HEK293 (cell line): Measurements from ENCODE around the gene LAMB4.

Experiments
- REST ChIP-seq: fragments of 450-650 bp; formaldehyde crosslinking; IDR thresholded peaks from 2 replicates; pipeline ENCODE4 v1.5.1; 2016; ENCODE audit warnings: missing biosample characterization, missing genetic modification characterization
- YY1 ChIP-seq: fragments of 450-650 bp; formaldehyde crosslinking; IDR thresholded peaks from 2 replicates; pipeline ENCODE4 v1.5.1; 2018; ENCODE audit warnings: missing biosample characterization, missing genetic modification characterization
- ZBTB1 ChIP-seq: fragments of 450-650 bp; formaldehyde crosslinking; IDR thresholded peaks from 2 replicates; pipeline ENCODE4 v1.5.1; 2016; ENCODE audit warnings: missing biosample characterization, missing genetic modification characterization
- ZFP3 ChIP-seq: fragments of 450-650 bp; formaldehyde crosslinking; IDR thresholded peaks from 2 replicates; pipeline ENCODE4 v1.5.1; 2016; ENCODE audit warnings: low read depth, missing biosample characterization, missing genetic modification characterization
- ZNF221 ChIP-seq: fragments of 450-650 bp; formaldehyde crosslinking; IDR thresholded peaks from 2 replicates; pipeline ENCODE4 v1.5.1; 2017; ENCODE audit warnings: missing biosample characterization, missing genetic modification characterization, borderline replicate concordance
- ZNF26 ChIP-seq: fragments of 450-650 bp; formaldehyde crosslinking; IDR thresholded peaks from 2 replicates; pipeline ENCODE4 v1.5.1; 2016; ENCODE audit warnings: missing biosample characterization, missing genetic modification characterization
- ZNF302 ChIP-seq: fragments of 450-650 bp; formaldehyde crosslinking; IDR thresholded peaks from 2 replicates; pipeline ENCODE4 v1.5.1; 2016; ENCODE audit warnings: missing biosample characterization, missing genetic modification characterization, low read depth
- ZNF350 ChIP-seq: fragments of 450-650 bp; formaldehyde crosslinking; IDR thresholded peaks from 2 replicates; pipeline ENCODE4 v1.5.0; 2017; ENCODE audit warnings: missing biosample characterization, mild to moderate bottlenecking, missing genetic modification characterization
- ZNF426 ChIP-seq: fragments of 450-650 bp; formaldehyde crosslinking; IDR thresholded peaks from 2 replicates; pipeline ENCODE4 v1.5.1; 2017; ENCODE audit warnings: missing biosample characterization, missing genetic modification characterization, mild to moderate bottlenecking, inconsistent platforms, moderate library complexity
- ZNF513 ChIP-seq: fragments of 450-650 bp; IDR thresholded peaks from 2 replicates; pipeline ENCODE4 v1.5.1; 2018; ENCODE audit warnings: missing biosample characterization, missing genetic modification characterization
- ZSCAN23 ChIP-seq: fragments of 450-650 bp; formaldehyde crosslinking; IDR thresholded peaks from 2 replicates; pipeline ENCODE4 v1.5.1; 2016; ENCODE audit warnings: missing biosample characterization, missing genetic modification characterization
- TF ChIP-seq, protein P1 (sequence below): fragments of 450-650 bp; formaldehyde crosslinking; IDR thresholded peaks from 2 replicates; pipeline ENCODE4 v1.5.1; 2016; ENCODE audit warnings: missing biosample characterization, missing genetic modification characterization
- TF ChIP-seq, protein P2 (sequence below): fragments of 450-650 bp; formaldehyde crosslinking; IDR thresholded peaks from 2 replicates; pipeline ENCODE4 v1.5.1; 2016; ENCODE audit warnings: missing biosample characterization, missing genetic modification characterization
- TF ChIP-seq, protein P3 (sequence below): fragments of 450-650 bp; formaldehyde crosslinking; IDR thresholded peaks from 2 replicates; pipeline ENCODE4 v1.5.1; 2016; ENCODE audit warnings: missing biosample characterization, missing genetic modification characterization

GRCh38 chr7:107980171-107980570 lies 150.0 kb downstream of the LAMB4 start:
- TF ChIP-seq, protein P1, sequence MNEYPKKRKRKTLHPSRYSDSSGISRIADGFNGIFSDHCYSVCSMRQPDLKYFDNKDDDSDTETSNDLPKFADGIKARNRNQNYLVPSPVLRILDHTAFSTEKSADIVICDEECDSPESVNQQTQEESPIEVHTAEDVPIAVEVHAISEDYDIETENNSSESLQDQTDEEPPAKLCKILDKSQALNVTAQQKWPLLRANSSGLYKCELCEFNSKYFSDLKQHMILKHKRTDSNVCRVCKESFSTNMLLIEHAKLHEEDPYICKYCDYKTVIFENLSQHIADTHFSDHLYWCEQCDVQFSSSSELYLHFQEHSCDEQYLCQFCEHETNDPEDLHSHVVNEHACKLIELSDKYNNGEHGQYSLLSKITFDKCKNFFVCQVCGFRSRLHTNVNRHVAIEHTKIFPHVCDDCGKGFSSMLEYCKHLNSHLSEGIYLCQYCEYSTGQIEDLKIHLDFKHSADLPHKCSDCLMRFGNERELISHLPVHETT (tag by site-specific recombination), result no peak
- TF ChIP-seq YY1 (tag by site-specific recombination) (no peak), ZNF221 (no peak), ZBTB1 (tag by site-specific recombination) (no peak), ZNF426 (tag by site-specific recombination) (no peak), ZFP3 (tag by site-specific recombination) (no peak), ZNF26 (no peak), ZNF350 (tag by site-specific recombination) (no peak), ZSCAN23 (tag by site-specific recombination) (no peak), REST (tag by site-specific recombination) (no peak), ZNF513 (tag by site-specific recombination) (no peak), ZNF302 (tag by site-specific recombination) (no peak)
- TF ChIP-seq, protein P2, sequence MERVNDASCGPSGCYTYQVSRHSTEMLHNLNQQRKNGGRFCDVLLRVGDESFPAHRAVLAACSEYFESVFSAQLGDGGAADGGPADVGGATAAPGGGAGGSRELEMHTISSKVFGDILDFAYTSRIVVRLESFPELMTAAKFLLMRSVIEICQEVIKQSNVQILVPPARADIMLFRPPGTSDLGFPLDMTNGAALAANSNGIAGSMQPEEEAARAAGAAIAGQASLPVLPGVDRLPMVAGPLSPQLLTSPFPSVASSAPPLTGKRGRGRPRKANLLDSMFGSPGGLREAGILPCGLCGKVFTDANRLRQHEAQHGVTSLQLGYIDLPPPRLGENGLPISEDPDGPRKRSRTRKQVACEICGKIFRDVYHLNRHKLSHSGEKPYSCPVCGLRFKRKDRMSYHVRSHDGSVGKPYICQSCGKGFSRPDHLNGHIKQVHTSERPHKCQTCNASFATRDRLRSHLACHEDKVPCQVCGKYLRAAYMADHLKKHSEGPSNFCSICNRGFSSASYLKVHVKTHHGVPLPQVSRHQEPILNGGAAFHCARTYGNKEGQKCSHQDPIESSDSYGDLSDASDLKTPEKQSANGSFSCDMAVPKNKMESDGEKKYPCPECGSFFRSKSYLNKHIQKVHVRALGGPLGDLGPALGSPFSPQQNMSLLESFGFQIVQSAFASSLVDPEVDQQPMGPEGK, result no peak
- TF ChIP-seq, protein P3, sequence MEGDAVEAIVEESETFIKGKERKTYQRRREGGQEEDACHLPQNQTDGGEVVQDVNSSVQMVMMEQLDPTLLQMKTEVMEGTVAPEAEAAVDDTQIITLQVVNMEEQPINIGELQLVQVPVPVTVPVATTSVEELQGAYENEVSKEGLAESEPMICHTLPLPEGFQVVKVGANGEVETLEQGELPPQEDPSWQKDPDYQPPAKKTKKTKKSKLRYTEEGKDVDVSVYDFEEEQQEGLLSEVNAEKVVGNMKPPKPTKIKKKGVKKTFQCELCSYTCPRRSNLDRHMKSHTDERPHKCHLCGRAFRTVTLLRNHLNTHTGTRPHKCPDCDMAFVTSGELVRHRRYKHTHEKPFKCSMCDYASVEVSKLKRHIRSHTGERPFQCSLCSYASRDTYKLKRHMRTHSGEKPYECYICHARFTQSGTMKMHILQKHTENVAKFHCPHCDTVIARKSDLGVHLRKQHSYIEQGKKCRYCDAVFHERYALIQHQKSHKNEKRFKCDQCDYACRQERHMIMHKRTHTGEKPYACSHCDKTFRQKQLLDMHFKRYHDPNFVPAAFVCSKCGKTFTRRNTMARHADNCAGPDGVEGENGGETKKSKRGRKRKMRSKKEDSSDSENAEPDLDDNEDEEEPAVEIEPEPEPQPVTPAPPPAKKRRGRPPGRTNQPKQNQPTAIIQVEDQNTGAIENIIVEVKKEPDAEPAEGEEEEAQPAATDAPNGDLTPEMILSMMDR (tag by site-specific recombination), result no peak
